Stimulated activated CD4-positive, alpha-beta T cell treated with anti-CD3 and anti-CD28 coated beads, Interleukin-1b, Interleukin-23, amount 100 ng/mL, for 48 hours (primary cell): ENCODE data around the gene WSCD2.

ENCODE experiments used
- DNase-seq: peaks from one replicate; pipeline ENCODE4 v3.0.0-alpha.2; 2020

Gene WSCD2

GRCh38 chr12:108109504-108109903 is 19.6 kb upstream of the WSCD2 start:
- no peak for DNase-seq

GRCh38 chr12:108109954-108110353 is 19.1 kb upstream of the WSCD2 start:
- no peak for DNase-seq

GRCh38 chr12:108110844-108111243 is 18.2 kb upstream of the WSCD2 start:
- no peak for DNase-seq

- DNase-seq: no peak
Measured at GRCh38 chr12:108112832-108113556, 16.1 kb upstream of the WSCD2 start.

- DNase-seq: no peak
Measured at GRCh38 chr12:108115123-108116121, 13.7 kb upstream of the WSCD2 start.

GRCh38 chr12:108116254-108116653 is 12.8 kb upstream of the WSCD2 start:
- no peak for DNase-seq

- DNase-seq: no peak
Measured at GRCh38 chr12:108116699-108117098, 12.4 kb upstream of the WSCD2 start.

GRCh38 chr12:108117163-108117849 is 11.8 kb upstream of the WSCD2 start:
- DNase-seq: no peak

GRCh38 chr12:108117902-108118301 is 11.2 kb upstream of the WSCD2 start:
- DNase-seq: no peak

GRCh38 chr12:108119126-108119973 is 9.7 kb upstream of the WSCD2 start:
- no peak for DNase-seq

- DNase-seq: no peak
Measured at GRCh38 chr12:108119974-108120862, 8.9 kb upstream of the WSCD2 start.

- no peak for DNase-seq
Measured at GRCh38 chr12:108120863-108121165, 8.3 kb upstream of the WSCD2 start.

GRCh38 chr12:108121320-108121719 is 7.8 kb upstream of the WSCD2 start:
- DNase-seq: no peak

- DNase-seq: no peak
Measured at GRCh38 chr12:108121728-108122471, 7.2 kb upstream of the WSCD2 start.

- no peak for DNase-seq
Measured at GRCh38 chr12:108122644-108123043, 6.4 kb upstream of the WSCD2 start.

GRCh38 chr12:108123402-108123801 is 5.7 kb upstream of the WSCD2 start:
- DNase-seq: no peak

- no peak for DNase-seq
Measured at GRCh38 chr12:108125073-108125472, 4.0 kb upstream of the WSCD2 start.

GRCh38 chr12:108126212-108126611 is 2.9 kb upstream of the WSCD2 start:
- DNase-seq: no peak

GRCh38 chr12:108126990-108127501 is 2.0 kb upstream of the WSCD2 start:
- DNase-seq: no peak

- DNase-seq: no peak
Measured at GRCh38 chr12:108127654-108128053, 1.4 kb upstream of the WSCD2 start.
